ENCODE results near the gene NUDCD3.

The NUDCD3 gene

DNA sequence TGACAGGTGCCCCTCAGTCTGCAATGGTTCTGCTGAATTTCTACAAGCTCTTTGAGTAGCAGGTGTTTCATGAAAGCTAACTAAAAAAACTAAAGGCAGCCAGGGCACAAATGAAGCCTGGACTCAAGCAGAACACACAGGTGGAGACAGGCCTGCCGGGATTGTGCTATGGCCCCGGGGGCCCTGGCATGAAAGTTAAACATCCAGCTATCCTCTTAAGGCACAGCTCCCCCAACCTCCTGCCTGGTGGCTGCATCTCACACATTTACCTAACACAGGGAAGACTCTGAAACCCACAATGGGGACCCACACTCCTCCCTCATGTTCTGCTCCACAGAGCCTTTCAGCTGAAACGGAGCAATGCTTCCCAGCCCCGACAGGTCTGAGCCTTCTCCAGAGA, 88.8 kb downstream of the NUDCD3 start:
- H3K4me3 ChIP-seq, result no peak overlapping the region
- no peak for TF ChIP-seq FOXP2 (optimal IDR thresholded peaks at IDR 0.05; ENCODE audit: control extremely low read depth, extremely low read length, insufficient read depth)
- no peak for TF ChIP-seq EZH2 (IDR thresholded peaks at IDR 0.05)
- no peak for TF ChIP-seq POLR2AphosphoS5 (IDR thresholded peaks at IDR 0.05; ENCODE audit: borderline replicate concordance, low read depth, low read length)
- no peaks in the 10 kb centered on the region for H3K9me3 ChIP-seq (ENCODE audit: low read depth, low read length)
- DNase-seq (ENCODE audit: low read depth, low spot score), result no peak
- no peak overlapping the region for H3K27ac ChIP-seq
- peaks cover 23% of the 10 kb centered on the region; the same call in 1 of the 2 replicates for H3K36me3 ChIP-seq (ENCODE audit: insufficient read depth, low read length)
- H3K9ac ChIP-seq (ENCODE audit: insufficient read length), result no peak overlapping the region

DNA sequence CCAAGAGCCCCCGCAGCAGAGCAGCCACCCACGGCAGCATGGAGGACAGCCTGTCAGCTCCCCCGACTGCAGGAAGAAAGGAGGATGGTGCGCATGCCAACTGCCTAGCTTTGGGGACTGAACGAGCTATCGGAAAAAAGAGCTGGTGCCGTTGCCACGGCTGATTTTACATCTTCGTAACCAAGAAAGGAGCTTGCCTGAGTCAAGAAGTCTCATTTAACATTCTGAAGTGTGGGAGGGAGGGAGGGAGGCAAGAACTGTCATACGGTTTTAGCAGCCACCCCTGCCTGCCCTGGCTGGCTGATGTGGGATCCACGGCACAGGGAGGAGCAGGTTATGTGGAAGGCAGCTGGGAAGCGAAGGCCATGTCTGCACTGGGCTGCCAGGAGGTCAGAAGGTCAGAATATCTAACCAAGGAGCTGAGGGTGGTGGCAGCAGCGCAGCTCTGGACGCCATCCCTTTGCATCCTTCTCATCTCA, 90.4 kb downstream of the NUDCD3 start:
- H3K9me3 ChIP-seq (ENCODE audit: low read depth, low read length), result no peaks in the 10 kb centered on the region
- no peak overlapping the region for H3K9ac ChIP-seq (ENCODE audit: insufficient read length)
- DNase-seq (ENCODE audit: low read depth, low spot score), result no peak
- TF ChIP-seq POLR2AphosphoS5 (IDR thresholded peaks at IDR 0.05; ENCODE audit: borderline replicate concordance, low read depth, low read length), result no peak
- H3K36me3 ChIP-seq (ENCODE audit: insufficient read depth, low read length), result peaks cover 23% of the 10 kb centered on the region; the same call in 1 of the 2 replicates
- H3K27ac ChIP-seq, result no peak overlapping the region
- no peak overlapping the region for H3K4me3 ChIP-seq

- no peak for TF ChIP-seq POLR2AphosphoS5 (IDR thresholded peaks at IDR 0.05; ENCODE audit: borderline replicate concordance, low read depth, low read length)
- no peak for TF ChIP-seq FOXP2 (optimal IDR thresholded peaks at IDR 0.05; ENCODE audit: control extremely low read depth, extremely low read length, insufficient read depth)
- no peak for TF ChIP-seq EZH2 (IDR thresholded peaks at IDR 0.05)
- peak; percentile 22 for DNase-seq (ENCODE audit: low read depth, low spot score)
- Histone ChIP-seq H3K36me3 (ENCODE audit: insufficient read depth, low read length) (peaks cover 18% of the 10 kb centered on the region; the same call in 1 of the 2 replicates), H3K9ac (ENCODE audit: insufficient read length) (no peak overlapping the region), H3K9me3 (ENCODE audit: low read depth, low read length) (no peaks in the 10 kb centered on the region), H3K27ac (peak overlapping the region; percentile 11; the same call in 1 of the 2 replicates), H3K4me3 (no peak overlapping the region)
These were observed 91.4 kb downstream of the NUDCD3 start for GRCh38 chr7:44398953-44399574.

- H3K4me3 ChIP-seq, result no peak overlapping the region
- TF ChIP-seq FOXP2 (optimal IDR thresholded peaks at IDR 0.05; ENCODE audit: control extremely low read depth, extremely low read length, insufficient read depth), result no peak
- no peak for TF ChIP-seq POLR2AphosphoS5 (IDR thresholded peaks at IDR 0.05; ENCODE audit: borderline replicate concordance, low read depth, low read length)
- no peak for TF ChIP-seq EZH2 (IDR thresholded peaks at IDR 0.05)
- peaks cover 13% of the 10 kb centered on the region; the same call in 1 of the 2 replicates for H3K36me3 ChIP-seq (ENCODE audit: insufficient read depth, low read length)
- H3K9me3 ChIP-seq (ENCODE audit: low read depth, low read length), result no peaks in the 10 kb centered on the region
- H3K9ac ChIP-seq (ENCODE audit: insufficient read length), result no peak overlapping the region
- DNase-seq (ENCODE audit: low read depth, low spot score), result no peak
- H3K27ac ChIP-seq, result no peak overlapping the region
These were observed 91.9 kb downstream of the NUDCD3 start for GRCh38 chr7:44398511-44398911.

DNA sequence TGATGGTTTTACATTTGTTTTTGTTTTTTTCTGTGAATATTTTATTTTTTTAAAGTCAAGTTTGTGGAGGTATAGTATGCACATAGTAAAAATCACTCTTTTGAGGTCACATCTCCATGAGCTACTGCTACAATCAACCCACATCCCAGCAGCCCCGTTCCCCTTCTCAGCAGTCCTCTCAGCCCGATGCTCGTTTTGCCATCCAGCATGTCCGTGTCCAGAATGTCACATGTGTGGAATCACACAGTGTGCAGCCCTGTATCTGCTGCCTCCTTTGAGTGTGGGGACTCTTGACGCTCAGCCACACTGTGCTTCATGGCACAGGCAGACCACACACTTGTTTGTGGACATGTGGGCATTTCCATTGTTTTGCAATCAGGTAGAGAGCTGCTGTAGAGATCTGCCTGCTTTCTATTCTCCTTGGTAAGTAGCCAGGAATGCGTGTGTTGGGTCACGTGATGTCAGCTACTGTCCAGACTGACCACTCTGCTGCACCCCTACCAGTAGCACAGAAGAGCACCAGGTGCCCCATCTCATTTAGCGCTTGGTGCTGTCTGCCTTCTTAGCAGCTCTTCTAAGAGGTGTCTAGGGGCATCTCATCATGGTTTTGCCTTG, 93.4 kb downstream of the NUDCD3 start:
- Histone ChIP-seq H3K27ac (no peak overlapping the region), H3K36me3 (ENCODE audit: insufficient read depth, low read length) (no peaks in the 10 kb centered on the region; the same call in 1 of the 2 replicates), H3K4me3 (no peak overlapping the region), H3K9ac (ENCODE audit: insufficient read length) (no peak overlapping the region), H3K9me3 (ENCODE audit: low read depth, low read length) (no peaks in the 10 kb centered on the region)
- no peak for DNase-seq (ENCODE audit: low read depth, low spot score)
- no peak for TF ChIP-seq POLR2AphosphoS5 (IDR thresholded peaks at IDR 0.05; ENCODE audit: borderline replicate concordance, low read depth, low read length)
- TF ChIP-seq FOXP2 (optimal IDR thresholded peaks at IDR 0.05; ENCODE audit: control extremely low read depth, extremely low read length, insufficient read depth), result no peak
- no peak for TF ChIP-seq EZH2 (IDR thresholded peaks at IDR 0.05)

GRCh38 chr7:44396496-44396895, 94.0 kb downstream of the NUDCD3 start:
- peaks cover 2% of the 10 kb centered on the region; the same call in 1 of the 2 replicates for H3K36me3 ChIP-seq (ENCODE audit: insufficient read depth, low read length)
- DNase-seq (ENCODE audit: low read depth, low spot score), result no peak
- H3K27ac ChIP-seq, result no peak overlapping the region
- no peak overlapping the region for H3K4me3 ChIP-seq
- TF ChIP-seq POLR2AphosphoS5 (IDR thresholded peaks at IDR 0.05; ENCODE audit: borderline replicate concordance, low read depth, low read length) (no peak), EZH2 (IDR thresholded peaks at IDR 0.05) (no peak), FOXP2 (optimal IDR thresholded peaks at IDR 0.05; ENCODE audit: control extremely low read depth, extremely low read length, insufficient read depth) (no peak)
- H3K9ac ChIP-seq (ENCODE audit: insufficient read length), result no peak overlapping the region
- no peaks in the 10 kb centered on the region for H3K9me3 ChIP-seq (ENCODE audit: low read depth, low read length)

- peaks cover 13% of the 10 kb centered on the region; the same call in 1 of the 2 replicates for H3K36me3 ChIP-seq (ENCODE audit: insufficient read depth, low read length)
- TF ChIP-seq POLR2AphosphoS5 (IDR thresholded peaks at IDR 0.05; ENCODE audit: borderline replicate concordance, low read depth, low read length), result no peak
- TF ChIP-seq EZH2 (IDR thresholded peaks at IDR 0.05), result no peak
- no peak for TF ChIP-seq FOXP2 (optimal IDR thresholded peaks at IDR 0.05; ENCODE audit: control extremely low read depth, extremely low read length, insufficient read depth)
- H3K9ac ChIP-seq (ENCODE audit: insufficient read length), result no peak overlapping the region
- H3K27ac ChIP-seq, result no peak overlapping the region
- no peaks in the 10 kb centered on the region for H3K9me3 ChIP-seq (ENCODE audit: low read depth, low read length)
- DNase-seq (ENCODE audit: low read depth, low spot score), result no peak
- H3K4me3 ChIP-seq, result no peak overlapping the region
These were observed 95.4 kb downstream of the NUDCD3 start for GRCh38 chr7:44395067-44395466.

DNA sequence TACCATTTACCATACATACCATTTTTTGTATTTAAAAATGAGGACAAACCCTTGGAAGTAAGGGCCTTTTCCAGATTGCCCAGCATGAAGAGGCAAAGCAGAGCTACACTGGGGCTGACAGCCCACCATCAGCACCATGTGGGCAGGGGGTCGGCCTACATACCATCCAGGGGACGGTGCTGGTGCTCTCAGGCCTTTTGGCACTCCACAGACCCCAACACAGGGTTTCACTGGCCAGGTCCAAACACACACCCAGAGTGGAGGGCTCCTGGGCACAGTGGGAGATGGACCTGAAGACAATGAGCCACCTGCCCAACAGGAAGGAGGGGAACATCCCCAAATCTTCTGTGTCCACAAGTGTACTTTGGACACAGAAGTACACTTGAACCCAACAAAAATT, 95.8 kb downstream of the NUDCD3 start:
- Histone ChIP-seq H3K27ac (no peak overlapping the region), H3K9me3 (ENCODE audit: low read depth, low read length) (no peaks in the 10 kb centered on the region), H3K36me3 (ENCODE audit: insufficient read depth, low read length) (peaks cover 13% of the 10 kb centered on the region; the same call in 1 of the 2 replicates), H3K9ac (ENCODE audit: insufficient read length) (no peak overlapping the region), H3K4me3 (no peak overlapping the region)
- TF ChIP-seq EZH2 (IDR thresholded peaks at IDR 0.05) (no peak), FOXP2 (optimal IDR thresholded peaks at IDR 0.05; ENCODE audit: control extremely low read depth, extremely low read length, insufficient read depth) (no peak), POLR2AphosphoS5 (IDR thresholded peaks at IDR 0.05; ENCODE audit: borderline replicate concordance, low read depth, low read length) (no peak)
- DNase-seq (ENCODE audit: low read depth, low spot score), result no peak
